CD4-positive, alpha-beta T cell treated with Interferon alpha-2 for 1 hour (primary cell): ENCODE data around the gene RBP2.

Experiments used
- DNase-seq, 2 donors: peaks; one replicate each; pipeline ENCODE4 v3.0.0-alpha.2; 2020 to 2022

The RBP2 gene

DNA sequence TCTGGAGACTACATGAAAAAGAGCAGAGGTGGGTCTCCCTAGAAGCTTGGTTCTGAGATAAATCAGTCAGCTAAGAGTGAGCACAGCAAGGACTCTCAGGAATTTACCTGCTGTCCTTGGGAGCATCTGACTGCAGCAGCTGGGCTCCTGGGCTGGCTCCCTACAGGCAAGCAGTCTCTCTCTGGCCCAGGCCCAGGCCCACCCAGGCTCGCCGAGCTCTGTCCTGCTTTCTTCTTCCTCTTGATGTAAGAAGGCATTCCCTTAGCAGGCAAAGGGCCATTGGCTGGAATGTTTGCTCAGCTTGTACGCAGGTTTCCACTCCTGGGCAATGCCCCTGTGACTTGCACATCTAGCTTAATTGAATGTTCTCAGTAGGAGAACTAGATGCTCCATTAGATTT lies 4.3 kb upstream of the RBP2 start:
- DNase-seq = no peak

- DNase-seq = no peak
Observed at GRCh38 chr3:139477710-139478640, 1.7 kb upstream of the RBP2 start.

GRCh38 chr3:139473155-139473771 lies 3.1 kb downstream of the RBP2 start:
- DNase-seq = no peak

- no peak for DNase-seq
Observed at GRCh38 chr3:139472380-139473010, 3.8 kb downstream of the RBP2 start.

DNA sequence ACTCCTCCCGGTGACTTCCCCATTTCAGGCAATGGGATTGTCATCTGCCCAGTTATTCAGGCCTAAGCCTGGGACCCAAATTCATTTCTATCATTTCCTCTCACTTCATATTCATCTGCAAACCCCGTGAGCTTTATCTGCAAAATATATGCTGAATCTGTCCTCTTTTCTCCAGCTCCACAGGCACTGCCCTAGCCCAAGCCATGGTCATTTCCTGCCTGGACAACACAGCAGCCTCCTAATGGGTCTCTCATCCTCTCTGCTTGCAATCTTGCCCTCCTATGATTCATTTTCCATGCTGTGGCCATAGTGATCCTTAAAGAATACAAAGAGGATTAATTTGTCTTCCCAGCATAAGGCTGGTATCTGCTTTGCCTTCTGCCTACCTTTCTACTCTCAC lies 6.1 kb downstream of the RBP2 start:
- no peak for DNase-seq

GRCh38 chr3:139468399-139468798 lies 7.9 kb downstream of the RBP2 start:
- DNase-seq = no peak

- DNase-seq = no peak
Observed at GRCh38 chr3:139466360-139466759, 10.0 kb downstream of the RBP2 start.

- no peak for DNase-seq
Observed at GRCh38 chr3:139465636-139466035, 10.7 kb downstream of the RBP2 start.

DNA sequence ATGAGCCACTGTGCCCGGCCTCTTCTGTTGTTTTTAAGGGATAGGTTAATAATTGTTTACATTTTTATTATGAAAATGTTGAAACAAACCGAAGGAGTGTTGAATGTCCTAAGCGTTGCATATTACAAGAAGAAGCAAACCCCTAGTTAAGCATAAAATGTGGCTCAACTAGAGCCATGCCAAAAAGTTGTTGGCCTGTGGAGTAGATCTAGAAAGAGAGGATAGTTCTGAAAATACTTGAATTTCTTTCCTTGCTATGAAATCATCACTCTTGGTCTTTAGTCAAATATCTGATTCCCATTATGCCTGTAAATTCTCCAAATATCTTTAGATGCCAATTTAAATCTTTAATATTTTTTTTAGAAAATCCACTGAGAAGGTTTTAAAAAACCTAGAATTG lies 12.8 kb downstream of the RBP2 start:
- DNase-seq = no peak

- DNase-seq = no peak
Observed at GRCh38 chr3:139460529-139460928, 15.8 kb downstream of the RBP2 start.

- DNase-seq = no peak
Observed at GRCh38 chr3:139460076-139460475, 16.2 kb downstream of the RBP2 start.

GRCh38 chr3:139458348-139458747 lies 18.0 kb downstream of the RBP2 start:
- DNase-seq = no peak

GRCh38 chr3:139457066-139457465 lies 19.2 kb downstream of the RBP2 start:
- no peak for DNase-seq

GRCh38 chr3:139456386-139456785 lies 19.9 kb downstream of the RBP2 start:
- no peak for DNase-seq

GRCh38 chr3:139455855-139456254 lies 20.5 kb downstream of the RBP2 start:
- DNase-seq = no peak

- DNase-seq = no peak
Observed at GRCh38 chr3:139455206-139455605, 21.1 kb downstream of the RBP2 start.

DNA sequence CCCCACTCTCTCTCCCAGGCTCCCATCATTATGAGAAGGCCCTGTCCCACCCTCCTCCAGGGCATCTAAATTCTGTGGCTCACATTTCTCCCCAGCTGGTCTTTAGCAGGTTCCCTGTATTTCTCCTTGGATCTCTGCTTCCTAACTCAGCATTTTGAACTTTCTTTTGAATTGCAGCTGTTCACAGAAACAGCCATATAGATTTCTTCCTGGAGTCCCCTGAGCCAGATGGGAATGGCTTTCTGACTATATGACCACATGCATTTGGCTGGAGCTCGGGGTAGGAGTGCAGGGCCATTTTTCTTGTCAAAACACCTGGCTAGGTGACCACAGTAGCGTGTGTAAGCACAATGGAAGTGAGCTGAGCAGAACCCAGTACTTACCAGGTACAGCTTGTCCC lies 22.0 kb downstream of the RBP2 start:
- DNase-seq = no peak

DNA sequence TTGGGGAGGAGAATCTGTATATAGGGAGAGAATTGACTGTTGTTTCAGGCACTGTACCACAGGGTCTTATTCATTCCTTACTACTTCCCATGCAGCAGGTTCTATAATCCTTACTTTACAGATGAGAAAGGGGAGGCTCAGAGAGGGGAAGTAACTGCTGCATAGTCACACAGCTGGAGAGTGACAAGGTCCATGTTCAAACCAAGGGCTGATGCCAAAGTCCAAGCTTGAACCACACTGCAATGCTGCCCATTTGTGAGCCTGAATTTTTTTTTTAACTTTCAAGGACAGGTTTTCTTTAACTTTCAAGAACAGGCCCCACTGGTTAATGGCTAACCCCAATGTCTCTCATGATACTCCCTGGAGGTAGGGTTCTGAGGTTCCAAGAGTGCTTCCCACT lies 26.2 kb downstream of the RBP2 start:
- no peak for DNase-seq

- no peak for DNase-seq
Observed at GRCh38 chr3:139449566-139449965, 26.8 kb downstream of the RBP2 start.

DNA sequence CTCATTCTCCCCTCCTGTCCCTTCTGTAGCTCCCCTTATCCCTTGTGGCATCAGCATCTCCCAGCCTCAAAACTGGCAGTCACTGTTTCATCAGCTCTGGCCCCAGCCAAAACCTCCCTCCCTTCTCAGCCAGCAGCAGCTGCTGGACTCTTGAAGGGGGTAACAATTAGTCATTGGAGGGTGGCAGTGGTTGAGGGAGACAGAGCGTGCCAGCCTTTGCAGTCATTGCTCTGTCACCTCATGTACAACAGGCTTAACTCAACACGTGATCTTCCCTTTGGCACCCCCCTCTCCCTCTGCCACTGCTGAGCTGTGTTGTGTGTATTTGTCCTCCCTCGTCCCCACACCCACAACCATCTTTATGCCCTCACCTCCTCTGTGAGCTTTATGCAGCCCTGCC lies 28.2 kb downstream of the RBP2 start:
- no peak for DNase-seq

- DNase-seq = no peak
Observed at GRCh38 chr3:139447486-139447885, 28.8 kb downstream of the RBP2 start.

DNA sequence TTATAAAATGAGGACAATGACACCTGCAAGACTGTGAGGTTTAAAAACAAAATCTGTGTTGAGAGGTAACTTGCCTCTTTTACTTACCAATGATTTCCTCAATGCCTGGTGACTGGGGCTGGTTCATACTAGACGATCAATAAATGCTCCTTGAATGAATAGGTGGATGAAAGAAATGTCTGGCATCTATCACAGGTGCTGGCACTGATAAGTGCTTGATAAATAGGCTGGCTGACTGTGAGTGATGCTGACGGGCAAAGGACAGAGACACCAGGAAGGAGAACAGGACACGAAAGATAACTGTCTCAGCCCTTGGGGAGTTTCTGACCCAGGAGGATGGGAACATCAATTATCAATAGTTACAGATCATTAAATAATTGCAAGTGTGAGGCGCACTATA lies 31.9 kb downstream of the RBP2 start:
- no peak for DNase-seq

DNA sequence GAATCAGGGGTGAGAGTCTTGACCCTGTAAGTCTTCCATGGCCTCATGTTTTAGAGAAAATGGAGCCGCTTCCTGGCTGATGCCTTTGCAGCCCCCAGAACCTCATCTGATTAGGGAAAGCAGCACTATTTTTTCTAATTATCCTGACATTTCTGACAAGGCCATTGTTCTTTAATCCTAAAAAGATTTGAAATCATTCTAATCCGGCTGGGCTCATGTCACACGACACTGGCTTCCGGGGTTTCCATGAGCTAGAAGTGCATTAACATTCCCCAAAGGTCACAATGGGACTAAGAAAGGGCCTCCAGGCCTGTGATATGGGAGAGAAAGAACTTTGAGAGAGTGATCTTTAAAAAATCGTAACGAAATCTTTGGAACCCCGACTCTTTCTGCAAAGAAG lies 33.1 kb downstream of the RBP2 start:
- no peak for DNase-seq

DNA sequence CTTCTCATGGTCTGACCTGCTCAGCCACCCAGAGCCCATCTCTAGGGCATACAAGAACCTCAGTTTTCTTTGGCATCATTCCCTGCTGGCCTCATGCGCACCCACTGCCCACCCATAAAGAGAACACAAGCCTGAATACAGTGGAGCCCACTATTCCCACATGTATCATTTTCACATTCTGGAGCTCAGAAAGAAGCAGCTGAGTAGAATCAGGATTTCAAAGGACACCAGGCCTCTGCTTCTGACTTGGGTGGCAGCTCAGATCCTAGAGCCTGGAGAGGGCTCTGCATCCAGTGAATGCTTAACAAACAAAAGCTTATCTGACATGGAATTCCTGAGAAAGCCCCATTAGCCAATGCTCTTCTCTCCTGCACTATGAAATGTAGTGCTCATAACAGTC lies 34.7 kb downstream of the RBP2 start:
- no peak for DNase-seq
